HG03025 (cell line): ENCODE measurements around the gene ADD1.

Experiments used
- ATAC-seq: cut with Tn5 transposase; IDR thresholded peaks from one replicate; pipeline ENCODE4 v1.9.1; 2021; ENCODE audit warnings: mild to moderate bottlenecking, moderate library complexity; ENCODE audit not compliant: unreplicated experiment, low FRiP score

The ADD1 gene

DNA sequence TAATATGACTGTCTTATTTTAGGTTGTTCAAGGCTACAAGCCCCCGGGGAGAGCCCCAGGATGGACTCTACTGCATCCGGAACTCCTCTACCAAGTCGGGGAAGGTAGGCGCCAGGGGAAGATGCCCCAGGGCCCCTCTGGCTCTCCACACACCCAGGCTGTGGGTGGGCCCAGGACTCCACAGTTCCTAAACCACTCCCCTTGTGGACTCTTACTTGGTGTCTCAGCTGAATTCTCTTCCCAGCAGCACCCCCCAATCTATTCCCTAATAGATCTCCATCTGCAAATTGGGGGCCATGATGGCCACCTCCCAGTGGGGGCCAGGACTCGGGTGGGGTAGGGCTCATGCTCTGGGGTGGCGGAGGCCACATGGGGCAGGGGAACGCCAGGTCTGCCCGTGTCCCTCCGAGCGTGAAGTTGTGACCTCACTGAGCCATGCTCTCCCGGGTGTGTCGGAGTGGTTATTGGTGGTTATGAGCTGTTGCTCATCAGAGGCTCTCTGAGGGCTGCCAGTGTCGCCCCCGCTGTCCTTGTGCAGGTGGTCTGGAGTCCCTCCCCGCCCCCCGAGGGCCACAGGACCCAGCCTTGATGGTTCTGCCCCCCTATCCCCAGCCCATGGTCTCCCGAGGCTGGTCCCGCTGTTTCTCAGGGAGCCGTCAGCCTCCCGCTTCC is 11.2 kb upstream of the ADD1 start:
- ATAC-seq = no peak

DNA sequence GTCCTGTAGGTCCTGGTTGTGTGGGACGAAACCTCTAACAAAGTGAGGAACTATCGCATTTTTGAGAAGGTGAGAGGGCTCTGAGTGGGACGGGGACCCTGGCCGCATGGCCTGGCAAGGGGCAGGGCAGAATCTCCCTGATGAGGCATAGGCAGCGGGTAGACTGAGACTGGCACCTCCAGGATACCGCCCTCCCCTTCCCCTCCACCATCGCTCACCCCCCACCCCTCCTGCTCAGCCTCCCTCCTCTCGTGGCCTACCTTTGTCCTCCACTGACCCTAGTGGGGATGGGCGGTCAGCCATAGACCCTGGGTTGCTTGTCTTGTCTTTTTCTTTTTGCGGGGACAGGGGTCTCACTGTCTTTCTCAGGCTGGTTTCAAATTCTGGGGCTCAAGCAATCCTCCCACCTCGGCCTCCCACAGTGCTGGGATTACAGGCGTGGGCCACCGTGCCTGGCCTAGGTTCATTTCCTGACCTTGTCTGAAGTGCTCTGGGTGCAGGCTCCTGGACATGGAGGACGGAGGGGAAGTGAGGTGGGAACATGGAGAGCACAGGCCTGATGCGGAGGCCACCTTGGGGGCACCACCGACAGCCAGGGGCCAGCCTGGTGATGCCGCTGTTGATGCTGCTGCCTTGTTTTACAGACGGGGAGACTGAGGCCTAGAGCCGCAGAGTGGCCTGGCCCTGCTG is 10.5 kb upstream of the ADD1 start:
- no peak for ATAC-seq

DNA sequence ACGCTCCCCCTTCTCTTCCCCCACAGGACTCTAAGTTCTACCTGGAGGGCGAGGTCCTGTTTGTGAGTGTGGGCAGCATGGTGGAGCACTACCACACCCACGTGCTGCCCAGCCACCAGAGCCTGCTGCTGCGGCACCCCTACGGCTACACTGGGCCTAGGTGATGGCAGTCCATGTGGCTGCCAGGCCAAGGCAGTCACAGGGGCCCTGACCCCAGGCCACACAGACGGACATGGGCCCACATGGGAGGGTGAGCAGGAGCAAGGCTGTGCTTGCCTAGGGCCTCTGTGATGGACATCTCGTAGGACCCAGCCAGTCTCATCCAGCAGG is 10.0 kb upstream of the ADD1 start:
- ATAC-seq = no peak

DNA sequence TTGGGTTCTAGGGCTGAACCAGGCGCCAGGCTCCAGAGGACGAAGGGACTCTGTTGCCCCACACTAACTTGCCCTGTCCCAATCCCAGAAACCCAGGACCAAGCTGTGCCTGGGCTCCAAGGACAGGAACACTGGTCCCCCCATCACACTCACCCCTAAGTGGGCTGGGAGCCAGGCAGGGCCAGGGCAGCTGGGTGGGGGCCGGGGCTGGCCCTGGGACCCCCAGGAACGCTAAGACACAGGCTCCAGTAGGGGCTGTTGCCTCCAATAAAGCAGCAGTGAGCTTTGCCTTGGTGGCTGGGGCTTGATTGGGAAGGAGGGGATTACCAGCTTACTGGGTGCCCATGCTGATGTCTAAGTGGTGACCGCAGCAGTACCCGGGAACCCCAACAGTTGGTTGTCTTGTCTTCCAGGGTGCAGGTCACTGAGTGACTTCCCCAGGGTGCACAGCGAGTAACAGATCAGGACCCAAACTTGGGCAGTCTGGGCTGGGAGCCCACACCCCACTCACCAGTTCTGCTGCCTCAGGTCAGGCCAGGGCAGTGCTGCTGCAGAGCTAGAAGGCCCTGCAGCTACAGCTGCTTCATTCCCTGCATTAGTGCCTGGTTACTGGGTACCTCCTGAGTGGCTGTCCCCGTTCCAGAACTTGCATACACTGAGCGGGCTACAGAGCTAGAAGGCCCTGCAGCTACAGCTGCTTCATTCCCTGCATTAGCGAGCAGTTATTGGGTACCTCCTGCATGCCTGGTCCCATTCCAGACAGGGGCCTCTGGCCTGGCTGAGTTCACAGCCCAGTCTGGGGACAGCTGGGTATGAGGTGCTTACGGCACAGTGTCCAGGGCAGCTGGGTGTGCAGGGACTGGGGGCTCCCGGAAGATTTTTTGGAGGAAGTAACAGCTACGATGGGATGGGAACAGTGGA is 9.4 kb upstream of the ADD1 start:
- no peak for ATAC-seq

DNA sequence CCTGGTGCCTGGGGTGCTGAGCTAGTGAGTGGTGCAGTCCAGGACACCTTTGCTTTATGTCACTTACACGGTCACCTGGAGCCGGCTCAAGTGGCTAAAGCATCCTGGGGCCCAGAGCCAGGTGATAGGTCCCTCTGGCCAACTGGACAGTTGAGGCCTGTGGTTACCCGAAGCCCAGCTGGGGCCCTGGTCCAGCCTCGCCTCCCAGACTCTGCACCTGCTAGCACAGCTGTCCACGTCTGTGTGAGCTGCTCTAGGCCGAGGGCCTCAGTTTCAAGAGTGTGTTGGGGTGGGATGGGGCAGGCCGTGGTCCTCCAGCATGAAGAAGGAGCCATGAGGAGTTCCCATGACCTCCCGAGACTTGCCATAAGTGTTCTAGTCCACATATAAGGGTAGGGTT is 7.7 kb upstream of the ADD1 start:
- no peak for ATAC-seq

DNA sequence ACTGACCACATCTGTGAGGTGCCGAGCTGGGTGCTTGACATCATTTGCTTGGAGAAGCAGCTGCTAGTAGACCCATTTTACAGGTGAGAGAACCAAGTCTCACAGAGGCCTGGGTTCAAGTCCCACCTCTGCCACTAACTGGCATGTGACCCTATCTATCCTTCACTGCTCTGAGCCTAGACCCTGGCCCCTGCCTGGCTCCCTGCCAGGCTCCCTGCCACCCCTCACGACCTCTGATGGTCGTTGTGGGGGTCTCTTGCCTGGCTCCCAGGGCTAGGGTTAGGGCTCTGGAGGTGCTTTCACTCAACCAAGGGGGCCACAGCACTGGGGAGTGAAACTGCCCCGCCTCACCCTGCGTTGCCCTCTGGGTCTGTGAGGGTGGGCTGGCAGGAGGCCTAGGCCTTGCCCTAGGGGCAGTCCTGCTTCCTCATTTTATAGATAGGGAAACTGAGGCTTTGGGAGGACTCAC is 7.2 kb upstream of the ADD1 start:
- ATAC-seq = no peak

DNA sequence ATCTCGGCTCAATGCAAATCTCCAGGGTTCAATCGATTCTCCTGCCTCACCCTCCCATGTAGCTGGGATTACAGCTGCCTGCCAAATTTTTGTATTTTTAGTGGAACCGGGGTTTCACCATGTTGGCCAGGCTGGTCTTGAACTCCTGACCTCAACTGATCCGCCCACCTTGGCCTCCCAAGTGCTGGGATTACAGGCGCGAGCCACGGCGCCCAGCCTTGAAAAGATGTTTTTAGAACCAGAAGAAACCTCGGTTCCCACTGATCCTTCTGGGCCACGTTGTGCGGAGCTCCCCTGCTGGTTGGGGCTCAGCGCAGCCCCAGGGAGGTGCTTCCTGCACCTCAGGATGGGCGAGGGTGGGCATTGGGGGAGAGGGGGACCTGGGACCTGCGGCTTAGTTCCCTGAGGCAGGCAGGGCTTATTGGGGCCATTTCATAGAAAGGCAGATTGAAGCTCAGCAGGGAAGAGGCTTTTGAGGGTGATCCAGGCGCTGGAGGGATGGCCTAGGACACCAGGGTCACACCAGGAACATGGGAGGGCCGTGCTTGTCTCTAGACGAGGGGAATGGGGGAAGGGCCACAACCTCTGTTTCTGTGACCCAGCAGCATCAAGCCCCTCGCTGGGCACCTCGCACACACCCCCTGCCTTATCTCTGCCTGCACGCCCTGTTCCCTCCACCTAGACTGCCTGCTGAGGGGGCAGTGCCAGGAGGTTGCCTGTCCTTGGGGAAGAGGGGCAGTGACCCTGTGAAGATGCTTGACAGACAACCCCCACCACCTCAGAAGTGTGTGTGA is 6.3 kb upstream of the ADD1 start:
- no peak for ATAC-seq

DNA sequence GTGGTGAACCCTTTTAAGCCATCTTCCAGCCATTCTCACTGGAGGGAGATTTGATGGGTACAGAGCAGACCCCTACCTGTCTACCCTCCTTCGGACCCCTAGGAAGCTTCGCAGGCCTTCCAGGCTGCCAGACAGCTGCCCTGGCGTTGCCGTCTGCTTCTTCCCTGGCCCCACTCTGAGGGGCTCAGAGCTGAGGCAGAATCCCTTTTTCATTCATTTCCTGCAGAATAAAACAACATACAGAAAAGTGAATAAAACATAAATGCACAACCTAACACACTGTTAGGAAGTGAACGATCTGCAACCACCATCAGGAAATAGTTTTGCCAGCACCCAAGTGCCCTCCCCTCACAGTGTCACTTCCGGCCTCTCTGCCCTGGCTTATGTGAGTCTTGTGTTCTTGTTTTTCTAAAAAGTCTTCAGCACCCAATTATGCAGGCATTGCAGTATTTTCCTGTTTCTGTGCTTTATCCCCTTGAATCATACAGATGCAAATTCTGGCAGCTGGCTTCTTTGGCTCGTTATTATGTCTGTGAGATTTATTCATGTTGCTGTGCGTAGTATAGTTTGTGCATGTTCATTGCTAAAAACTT is 5.6 kb upstream of the ADD1 start:
- no peak for ATAC-seq

DNA sequence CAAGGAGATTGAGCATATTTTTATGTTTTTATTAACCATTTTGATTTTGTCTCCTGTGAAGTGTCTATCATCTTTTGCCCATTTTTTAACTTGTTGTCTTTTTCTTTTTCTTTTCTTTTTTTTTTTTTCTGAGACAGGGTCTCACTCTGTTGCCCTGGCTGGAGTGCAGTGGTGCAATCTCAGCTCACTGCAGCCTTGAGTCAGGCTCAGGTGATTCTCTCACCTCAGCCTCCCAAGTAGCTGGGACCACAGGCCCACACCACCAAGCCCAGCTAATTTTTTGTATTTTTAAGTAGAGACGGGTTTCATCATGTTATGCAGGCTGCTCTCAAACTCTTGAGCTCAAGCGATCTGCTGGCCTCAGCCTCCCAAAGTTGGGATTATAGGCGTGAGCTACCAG is 4.6 kb upstream of the ADD1 start:
- ATAC-seq = no peak

DNA sequence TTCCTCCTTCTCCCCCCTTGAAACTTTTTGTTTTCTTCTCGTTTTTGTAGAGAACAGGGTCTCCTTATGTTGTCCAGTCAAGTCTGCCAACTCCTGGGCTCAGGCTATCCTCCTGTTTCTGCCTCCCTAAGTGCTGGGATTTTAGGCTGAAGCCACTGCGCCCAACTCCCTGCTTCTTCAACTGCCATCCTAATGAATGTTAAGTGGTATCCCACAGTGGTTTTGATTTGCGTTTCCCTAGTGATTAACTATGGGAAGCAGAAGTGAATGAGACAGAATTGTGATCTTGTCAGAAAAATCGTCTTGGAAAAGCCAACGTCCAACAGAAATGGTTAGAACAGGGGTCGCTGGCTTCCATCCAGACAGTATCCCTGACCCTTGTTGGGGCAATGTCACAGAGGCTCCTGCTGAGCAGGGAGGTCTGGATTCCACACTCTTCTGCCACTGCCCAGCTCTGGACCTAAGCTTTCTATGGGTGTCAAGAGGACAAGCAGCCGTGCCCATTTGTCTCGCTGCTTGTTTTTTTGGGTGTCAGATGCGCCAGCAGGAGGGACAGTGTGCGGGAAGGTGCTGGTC is 869 bp upstream of the ADD1 start:
- ATAC-seq = no peak

DNA sequence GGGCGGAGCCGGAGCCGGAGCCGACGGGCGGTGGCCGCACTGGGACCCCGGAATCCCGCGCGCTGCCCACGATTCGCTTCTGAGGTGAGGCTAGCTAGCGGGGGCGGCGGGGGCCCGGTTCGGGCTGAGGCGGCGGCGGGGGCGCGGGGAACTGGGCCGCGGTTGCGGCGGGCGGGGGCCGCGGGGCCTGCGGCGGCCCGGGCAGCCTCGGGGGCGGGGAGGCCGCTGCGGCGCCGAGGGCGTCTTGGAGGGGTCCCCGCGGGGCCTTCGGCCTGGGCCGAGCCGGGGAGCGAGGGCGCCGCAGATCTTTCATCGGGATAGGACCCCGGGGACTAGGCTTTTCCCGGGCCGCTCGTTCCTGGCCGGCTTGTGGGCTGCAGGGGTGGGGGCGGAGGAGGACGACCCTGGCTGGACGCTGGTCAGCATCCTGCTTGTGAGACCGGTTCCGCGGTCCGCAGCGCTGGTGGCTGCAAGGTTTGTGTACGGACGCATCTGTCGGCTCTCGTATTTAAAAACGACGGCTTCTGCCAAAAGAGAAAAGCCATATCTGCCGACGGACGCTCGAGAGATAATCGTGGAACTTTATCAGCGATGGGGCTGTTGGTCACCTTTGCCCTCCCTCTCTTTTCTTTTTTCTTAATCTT is 419 bp downstream of the ADD1 start:
- peak; percentile 22 for ATAC-seq

DNA sequence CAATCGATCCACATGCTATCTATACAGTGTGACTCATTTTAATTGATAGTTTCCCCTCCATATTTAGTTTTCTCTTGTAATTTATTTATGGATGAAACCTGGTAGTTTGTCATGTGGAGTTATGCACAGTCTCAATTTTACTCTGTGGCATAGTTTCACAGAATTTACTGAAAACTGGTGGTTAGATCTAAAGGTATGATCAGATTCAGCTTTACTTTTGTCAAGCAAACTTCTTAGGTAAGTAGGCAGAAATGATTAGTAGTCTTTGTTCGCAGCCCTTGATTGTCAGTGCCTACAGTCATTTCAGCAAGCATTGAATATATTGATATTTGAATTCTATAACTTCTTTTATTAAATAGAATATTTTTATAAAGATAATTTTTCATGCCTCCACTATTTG is 2.5 kb downstream of the ADD1 start:
- ATAC-seq = no peak

DNA sequence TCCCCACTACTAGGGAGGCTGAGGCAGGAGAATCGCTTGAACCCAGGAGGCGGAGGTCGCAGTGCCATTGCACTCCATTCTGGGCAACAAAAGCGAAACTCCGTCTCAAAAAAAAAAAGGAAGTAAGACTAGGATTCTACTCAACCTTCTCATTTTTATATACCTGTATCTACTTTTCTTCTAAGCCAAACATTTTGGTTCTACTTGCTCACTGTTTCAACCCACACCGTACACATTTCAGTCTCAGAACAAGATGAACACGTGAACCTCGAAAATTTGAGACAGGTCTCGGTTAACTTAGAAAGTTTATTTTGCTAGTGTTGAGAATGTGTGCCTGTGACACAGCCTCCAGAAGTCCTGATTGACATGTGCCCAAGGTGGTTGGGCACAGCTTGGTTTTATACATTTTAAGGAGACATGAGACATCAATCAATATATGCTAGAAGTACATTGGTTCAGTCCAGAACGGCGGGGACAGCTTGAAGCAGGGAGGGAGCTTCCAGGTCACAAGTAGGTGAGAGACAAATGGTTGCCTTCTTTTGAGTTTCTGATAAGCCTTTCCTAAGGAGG is 3.7 kb downstream of the ADD1 start:
- ATAC-seq = no peak

DNA sequence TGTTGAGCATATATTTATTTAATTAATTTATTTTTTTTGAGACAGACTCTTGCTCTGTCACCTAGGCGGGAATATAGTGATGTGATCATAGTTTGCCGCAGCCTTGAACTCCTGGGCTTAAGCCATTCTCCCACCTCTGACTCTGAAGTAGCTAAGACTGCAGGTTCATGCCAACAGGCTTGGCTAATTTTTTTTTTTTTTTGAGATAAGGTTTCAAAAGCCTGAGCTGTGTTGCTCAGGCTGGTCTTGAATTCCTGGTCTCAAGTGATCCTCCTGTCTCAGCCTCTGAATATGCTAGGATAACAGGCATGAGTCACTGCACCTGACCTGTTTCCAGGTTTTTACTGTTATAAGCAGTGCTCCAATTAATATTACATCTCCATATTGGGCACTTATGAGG is 4.8 kb downstream of the ADD1 start:
- ATAC-seq = no peak

DNA sequence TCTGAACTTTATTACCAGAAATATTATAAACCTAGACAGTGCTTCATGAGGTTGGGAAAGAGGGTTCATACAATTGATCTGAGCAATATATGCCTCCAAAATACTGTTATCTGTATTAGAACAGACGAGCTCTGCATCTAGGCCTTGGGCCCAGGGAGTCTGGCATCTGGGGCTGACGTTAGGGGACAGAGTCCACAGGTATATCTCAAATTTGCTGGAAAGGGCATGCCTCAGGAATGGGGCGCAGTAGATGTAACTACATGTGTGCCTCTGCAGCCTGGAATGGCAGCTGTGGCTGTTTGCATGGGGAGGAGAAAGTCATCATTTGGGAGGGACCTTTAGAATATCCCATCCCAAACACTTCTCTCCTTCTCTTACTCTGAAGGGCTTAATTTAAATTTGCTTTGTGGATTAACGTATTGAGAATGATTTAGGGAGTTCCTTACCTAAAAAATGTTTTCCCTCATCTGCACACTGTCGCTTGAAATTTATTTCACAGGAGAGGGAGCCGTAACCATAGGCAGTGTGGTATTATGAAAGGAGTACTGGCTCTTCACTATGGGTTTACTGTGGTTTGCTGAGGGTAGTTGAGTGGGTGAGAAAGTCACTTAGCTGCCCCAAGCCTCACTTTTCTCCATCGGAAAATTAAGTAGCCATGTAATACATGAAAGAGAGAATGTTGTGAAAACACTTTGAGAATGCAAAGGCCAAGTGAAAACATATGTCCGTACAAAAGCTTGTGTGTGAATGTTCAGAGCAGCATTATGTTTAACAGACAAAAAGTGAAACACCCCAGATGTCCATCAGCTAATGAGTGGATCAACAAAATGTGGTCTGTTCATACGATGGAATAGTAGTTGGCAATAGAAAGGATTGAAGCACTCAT is 5.9 kb downstream of the ADD1 start:
- ATAC-seq = no peak

DNA sequence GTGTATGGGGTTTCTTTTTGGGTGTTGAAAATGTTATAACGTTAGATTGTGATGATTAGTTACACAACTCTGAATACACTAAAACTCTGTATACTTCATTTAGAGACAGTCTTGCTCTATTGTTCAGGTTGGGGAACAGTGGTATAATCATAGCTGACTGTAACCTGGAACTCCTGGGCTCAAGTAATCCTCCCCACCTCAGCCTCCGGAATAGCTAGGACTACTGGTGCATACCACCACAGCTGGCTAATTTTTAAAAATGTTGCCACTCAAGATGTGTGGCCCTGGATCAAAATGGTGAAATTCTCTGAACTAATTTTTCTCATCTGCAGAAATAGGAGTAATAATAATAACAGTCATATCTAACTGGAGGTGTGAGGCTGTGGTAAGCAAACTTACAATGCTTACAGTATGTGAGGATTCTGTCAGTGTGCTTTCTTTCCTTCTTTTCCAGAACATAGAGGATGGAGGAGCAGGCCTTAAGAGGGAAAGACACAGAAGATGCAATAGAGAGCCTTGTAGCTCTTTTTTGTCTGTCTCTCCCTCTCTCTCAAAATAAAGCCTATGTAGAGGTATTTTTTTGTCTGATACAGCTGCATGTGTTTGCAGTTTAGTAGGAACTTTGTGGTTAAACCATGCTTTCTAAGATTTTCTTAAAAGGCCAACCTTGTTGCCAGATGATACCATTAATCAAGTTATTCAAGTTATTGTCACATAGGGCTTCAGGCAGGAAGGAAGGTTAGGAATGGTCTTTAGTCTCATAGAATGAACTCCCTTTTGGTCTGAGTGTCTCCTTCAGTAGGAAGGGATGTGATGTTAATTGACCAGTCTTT is 7.5 kb downstream of the ADD1 start:
- ATAC-seq = no peak

DNA sequence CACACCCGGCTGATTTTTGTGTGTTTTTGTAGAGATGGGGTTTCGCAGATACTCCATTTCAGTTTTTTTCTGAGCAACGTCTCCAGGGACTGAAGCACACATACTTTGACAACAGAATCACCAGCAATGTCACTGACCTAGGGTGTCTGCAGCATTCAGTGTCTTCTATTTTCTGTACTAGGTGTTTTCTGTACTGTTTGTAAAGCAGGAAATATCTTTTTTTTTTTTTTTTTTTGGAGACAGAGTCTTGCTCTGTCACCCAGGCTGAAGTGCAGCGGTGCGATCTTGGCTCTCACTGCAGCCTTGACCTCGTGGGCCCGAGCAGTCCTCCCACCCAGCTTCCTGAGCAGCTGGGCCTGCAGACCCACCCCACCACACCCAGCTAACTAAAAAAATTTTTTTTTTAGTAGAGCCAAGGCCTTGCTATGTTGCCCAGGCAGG is 8.9 kb downstream of the ADD1 start:
- ATAC-seq = peak; percentile 64
